Naive thymus-derived CD4-positive, alpha-beta T cell (primary cell): ENCODE measurements around the gene TSPAN13. TPM values are rescaled to one million over a fixed set of nuclear protein-coding genes. Genes with fewer than 3 reads are reported as not detected.
A peak's percentile ranks its signal among the peaks of the same experiment; 100 is the strongest.

Experiments
- ATAC-seq: fragments of 150-1000 bp; cut with Tn5 transposase; 2 replicates; pipeline ENCODE4 v1.10.0; 2021; ENCODE audit warnings: mild to moderate bottlenecking, moderate library complexity
- CTCF ChIA-PET: fragments of 350-600 bp; sonication (Branson Sonifier 250); formaldehyde crosslinking; loops from one replicate; lab custom pipeline; 2021; ENCODE audit warnings: antibody characterized with exemption; lab: Charles Lee
- POLR2A ChIA-PET: fragments of 350-600 bp; sonication (Branson Sonifier 250); formaldehyde crosslinking; loops from one replicate; lab custom pipeline; 2021; ENCODE audit warnings: antibody characterized with exemption, inconsistent platforms; lab: Charles Lee
- DNase-seq, 9 donors: peaks; one replicate each; pipeline versions ENCODE4 v3.0.0 to v3.0.0-alpha.2; 2020 to 2022; ENCODE audit warnings: mixed read lengths in 1 of 9
- H3K27ac ChIP-seq: one replicate; pipeline ENCODE4 v1.7.0; 2013; ENCODE audit warnings: mild to moderate bottlenecking, low read depth, low read length, moderate library complexity
- H3K27me3 ChIP-seq, 2 donors: one replicate each; pipeline ENCODE4 v1.7.0; 2013; ENCODE audit warnings: low read length in 2 of 2, mild to moderate bottlenecking in 2 of 2, moderate library complexity in 2 of 2; ENCODE audit not compliant: control insufficient read depth in 2 of 2, insufficient read depth in 2 of 2
- H3K36me3 ChIP-seq, 3 experiments: 1 replicate in 2 of 3; 2 replicates in 1 of 3; pipeline ENCODE4 v1.7.0; 2013; ENCODE audit warnings: low read length in 3 of 3, mild to moderate bottlenecking in 3 of 3, moderate library complexity in 1 of 3; ENCODE audit not compliant: insufficient read depth in 3 of 3, control insufficient read depth in 2 of 3
- H3K4me1 ChIP-seq, 2 donors: one replicate each; pipeline ENCODE4 v1.7.0; 2013; ENCODE audit warnings: low read length in 2 of 2, mild to moderate bottlenecking in 2 of 2, moderate library complexity in 1 of 2; ENCODE audit not compliant: control insufficient read depth in 2 of 2, insufficient read depth in 2 of 2
- H3K4me3 ChIP-seq: 2 replicates; pipeline ENCODE4 v1.7.0; 2013; ENCODE audit warnings: mild to moderate bottlenecking, low read length
- H3K9me3 ChIP-seq, 3 experiments: 1 replicate in 2 of 3; 2 replicates in 1 of 3; pipeline ENCODE4 v1.7.0; 2013; ENCODE audit warnings: low read length in 3 of 3; ENCODE audit not compliant: control insufficient read depth in 2 of 3
- H3K27ac Mint-ChIP-seq, 9 donors: one replicate each; pipeline ENCODE4 v1.8.0; 2020 to 2022; ENCODE audit warnings: mixed read lengths in 9 of 9, mild to moderate bottlenecking in 8 of 9, moderate library complexity in 5 of 9, inconsistent platforms in 2 of 9
- H3K27me3 Mint-ChIP-seq, 5 donors: one replicate each; pipeline ENCODE4 v1.8.0; 2021 to 2022; ENCODE audit warnings: mixed read lengths in 5 of 5, mild to moderate bottlenecking in 1 of 5
- H3K36me3 Mint-ChIP-seq, 5 donors: one replicate each; pipeline ENCODE4 v1.8.0; 2020 to 2022; ENCODE audit warnings: mixed read lengths in 5 of 5, mild to moderate bottlenecking in 3 of 5, inconsistent platforms in 1 of 5
- H3K4me1 Mint-ChIP-seq, 7 donors: one replicate each; pipeline ENCODE4 v1.8.0; 2020 to 2022; ENCODE audit warnings: mixed read lengths in 7 of 7, mild to moderate bottlenecking in 3 of 7, inconsistent platforms in 1 of 7
- H3K4me3 Mint-ChIP-seq, 10 donors: one replicate each; pipeline ENCODE4 v1.8.0; 2020 to 2022; ENCODE audit warnings: mild to moderate bottlenecking in 10 of 10, mixed read lengths in 10 of 10, moderate library complexity in 6 of 10, inconsistent platforms in 2 of 10
- H3K9me3 Mint-ChIP-seq, 11 donors: one replicate each; pipeline ENCODE4 v1.8.0; 2020 to 2022; ENCODE audit warnings: mixed read lengths in 11 of 11, mild to moderate bottlenecking in 4 of 11, inconsistent platforms in 1 of 11, moderate library complexity in 1 of 11
- intact Hi-C, 2 donors: fragments of 100-400 bp; cut with micrococcal nuclease; formaldehyde crosslinking; loops; one replicate each; pipeline ENCODE4 v1.15.1; 2023
- polyA plus RNA-seq, 2 donors: library from polyadenylated mRNA; unstranded; fragments of 300-500 nt; fragmentation: Illumina TruSeq; gene quantifications; one replicate each; pipeline ENCODE4 v1.2.3, GENCODE V29; 2021
- total RNA-seq, 6 experiments: library from RNA in 5 of 6; stranded (reverse) in 5 of 6; gene quantifications; 1 replicate in 5 of 6; 2 replicates in 1 of 6; pipeline ENCODE4 v1.2.3 and lab custom pipeline; 2021 to 2026

The TSPAN13 gene
- total and polyA plus RNA-seq, 7 experiments from 2014 or later = 0.17 to 2.5 (median 0.53) TPM; not detected in 3

DNA sequence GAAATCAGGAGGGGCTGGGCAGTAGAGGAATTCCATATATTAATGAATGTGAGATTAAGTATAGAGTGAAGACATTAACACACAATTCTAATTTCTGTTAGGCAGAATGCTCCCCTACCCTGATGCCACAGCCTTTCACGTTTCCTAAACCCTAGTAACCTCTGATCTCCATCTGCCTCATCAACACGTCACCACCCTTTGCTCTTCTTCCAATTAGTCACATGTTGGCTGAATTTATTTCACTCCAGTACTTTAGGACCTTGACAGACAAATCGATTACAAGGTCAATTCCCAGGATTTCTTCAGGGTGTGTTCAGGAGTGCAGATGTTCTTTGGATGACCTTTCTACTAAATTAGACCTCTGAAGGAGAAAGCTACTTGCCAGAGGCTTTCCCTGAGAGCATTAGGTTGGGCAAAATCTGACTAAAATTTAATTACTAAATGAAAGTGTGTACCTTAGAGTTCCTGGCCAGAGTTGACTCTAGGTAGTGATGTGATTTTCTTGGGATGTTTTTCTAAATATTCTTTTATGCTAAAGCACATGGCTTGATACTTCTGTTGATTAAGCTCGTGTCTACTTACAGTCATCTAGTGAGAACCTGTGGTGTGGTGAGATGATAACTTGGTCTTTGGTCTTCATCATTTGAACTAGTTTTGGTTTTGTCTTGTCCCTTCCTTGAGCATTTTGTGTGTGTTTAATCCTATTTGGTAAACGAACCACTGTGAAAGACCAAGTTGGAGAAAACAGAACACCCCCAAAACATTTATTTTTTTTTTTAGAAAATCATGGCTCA, 38.5 kb downstream of the TSPAN13 start:
- DNase-seq (no peak), ATAC-seq (no peak)
- H3K36me3 Mint-ChIP-seq = no peaks in the 10 kb centered on the region
- Histone ChIP-seq H3K27me3 (peaks cover 0 to 2% of the 10 kb centered on the region in 2 donors), H3K36me3 (no peaks in the 10 kb centered on the region), H3K4me3 (no peak overlapping the region), H3K27ac (no peak overlapping the region), H3K9me3 (no peaks in the 10 kb centered on the region), H3K4me1 (no peaks in the 10 kb centered on the region)
- no peaks in the 10 kb centered on the region for H3K9me3 Mint-ChIP-seq
- H3K27ac Mint-ChIP-seq = no peak overlapping the region
- peaks cover 3 to 15% (median 5%) of the 10 kb centered on the region in 5 donors for H3K27me3 Mint-ChIP-seq
- H3K4me1 Mint-ChIP-seq = no peaks in the 10 kb centered on the region
- intact Hi-C loops = no loop called here
- no peak overlapping the region for H3K4me3 Mint-ChIP-seq
- CTCF ChIA-PET = no interaction called here
- POLR2A ChIA-PET = no interaction called here

DNA sequence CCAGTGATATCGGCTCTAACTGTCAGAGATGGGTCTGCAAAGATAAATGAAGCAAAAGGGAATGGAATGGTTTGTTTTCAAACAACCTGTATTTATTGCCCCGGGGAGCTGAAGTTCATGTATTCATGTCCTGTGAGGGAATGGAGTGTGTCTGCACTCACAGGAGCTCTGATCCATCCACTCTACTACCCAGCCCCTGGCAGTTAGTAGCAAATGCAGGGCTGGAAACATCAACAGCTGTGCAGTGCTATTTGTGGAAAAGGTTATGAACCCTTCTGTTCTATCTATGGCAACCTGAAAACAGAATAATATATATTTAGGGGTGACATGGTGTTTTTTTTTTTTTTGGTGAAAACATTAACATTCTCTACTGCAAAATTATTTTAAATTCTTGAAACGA, 41.4 kb downstream of the TSPAN13 start:
- H3K36me3 Mint-ChIP-seq = no peaks in the 10 kb centered on the region
- no peak overlapping the region for H3K27ac Mint-ChIP-seq
- H3K9me3 Mint-ChIP-seq = no peaks in the 10 kb centered on the region
- Histone ChIP-seq H3K4me3 (no peak overlapping the region), H3K9me3 (no peaks in the 10 kb centered on the region), H3K36me3 (no peaks in the 10 kb centered on the region), H3K4me1 (no peaks in the 10 kb centered on the region), H3K27me3 (peaks cover 0 to 2% of the 10 kb centered on the region in 2 donors), H3K27ac (no peak overlapping the region)
- no peak for ATAC-seq
- H3K4me1 Mint-ChIP-seq = no peaks in the 10 kb centered on the region
- CTCF ChIA-PET = no interaction called here
- DNase-seq = no peak
- intact Hi-C loops = no loop called here
- no peak overlapping the region for H3K4me3 Mint-ChIP-seq
- peaks cover 3 to 15% (median 5%) of the 10 kb centered on the region in 5 donors for H3K27me3 Mint-ChIP-seq
- POLR2A ChIA-PET = no interaction called here

DNA sequence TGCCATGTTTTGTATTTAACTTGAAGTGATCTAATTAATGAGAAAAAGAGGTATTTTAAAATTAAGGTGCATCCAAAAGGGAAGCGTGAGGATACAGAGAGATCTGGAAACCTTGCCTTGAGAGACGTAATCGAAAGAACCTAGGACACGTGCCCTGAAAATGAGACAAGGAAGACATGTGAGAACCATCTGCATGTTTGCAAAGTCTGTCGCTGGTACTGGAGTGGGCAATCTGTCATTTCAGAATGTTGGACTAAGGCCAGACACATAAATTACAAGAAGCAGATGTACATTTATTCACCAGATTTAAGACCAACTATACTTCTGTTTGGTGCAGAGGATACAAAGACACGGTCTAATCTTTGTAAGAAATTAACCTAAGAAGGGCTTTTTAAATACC, 42.1 kb downstream of the TSPAN13 start:
- CTCF ChIA-PET = no interaction called here
- intact Hi-C loops = no loop called here
- no peak for ATAC-seq

DNA sequence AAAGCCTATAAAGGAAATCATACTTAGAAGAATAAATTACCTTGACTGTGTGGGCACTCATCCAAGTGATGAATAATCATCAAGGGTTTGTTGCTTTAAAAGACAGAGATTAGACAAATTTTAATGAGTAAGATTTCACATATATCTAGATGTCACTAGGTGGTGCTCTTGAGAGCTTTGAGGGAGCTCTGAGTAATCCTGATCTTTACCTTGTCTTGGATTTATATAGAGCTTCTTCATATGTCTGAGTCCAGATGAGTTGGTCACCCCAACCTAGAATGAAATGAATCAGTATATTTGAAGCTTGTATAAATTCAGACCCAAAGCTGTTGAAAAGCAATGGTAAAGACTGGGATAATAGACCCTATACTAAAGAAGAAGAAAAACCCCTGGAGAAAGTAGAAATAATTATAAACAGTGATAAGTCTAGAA, 47.6 kb downstream of the TSPAN13 start:
- no peak overlapping the region for H3K4me3 ChIP-seq
- intact Hi-C loops = loop anchor here (1.0 kb wide), 1 partner anchor 117 kb away; no protein-coding TSS in a partner anchor
- no peaks in the 10 kb centered on the region for H3K27me3 ChIP-seq
- Mint-ChIP-seq H3K4me3 (no peak overlapping the region), H3K36me3 (no peaks in the 10 kb centered on the region), H3K4me1 (no peaks in the 10 kb centered on the region), H3K27ac (no peak overlapping the region), H3K27me3 (peaks cover 3 to 13% (median 4%) of the 10 kb centered on the region in 5 donors), H3K9me3 (peaks cover 0 to 1% (median 0%) of the 10 kb centered on the region in 11 donors)
- DNase-seq (no peak), ATAC-seq (peak; percentile 44)
- POLR2A ChIA-PET = no interaction called here
- no peaks in the 10 kb centered on the region for H3K36me3 ChIP-seq
- H3K4me1 ChIP-seq = no peaks in the 10 kb centered on the region
- H3K27ac ChIP-seq = no peak overlapping the region
- CTCF ChIA-PET = no interaction called here
- no peaks in the 10 kb centered on the region for H3K9me3 ChIP-seq

More for the DNA sequence above, 42.1 kb downstream of the TSPAN13 start:
- H3K9me3 Mint-ChIP-seq = no peaks in the 10 kb centered on the region
- peaks cover 0 to 2% of the 10 kb centered on the region in 2 donors for H3K27me3 ChIP-seq
- H3K4me3 Mint-ChIP-seq = no peak overlapping the region
- H3K4me1 Mint-ChIP-seq = no peaks in the 10 kb centered on the region
- no peak overlapping the region for H3K27ac ChIP-seq
- peaks cover 3 to 15% (median 5%) of the 10 kb centered on the region in 5 donors for H3K27me3 Mint-ChIP-seq
- H3K27ac Mint-ChIP-seq = no peak overlapping the region
- no peaks in the 10 kb centered on the region for H3K36me3 ChIP-seq
- POLR2A ChIA-PET = no interaction called here
- no peak overlapping the region for H3K4me3 ChIP-seq
- no peaks in the 10 kb centered on the region for H3K9me3 ChIP-seq
- no peaks in the 10 kb centered on the region for H3K4me1 ChIP-seq
- no peaks in the 10 kb centered on the region for H3K36me3 Mint-ChIP-seq
- no peak for DNase-seq

DNA sequence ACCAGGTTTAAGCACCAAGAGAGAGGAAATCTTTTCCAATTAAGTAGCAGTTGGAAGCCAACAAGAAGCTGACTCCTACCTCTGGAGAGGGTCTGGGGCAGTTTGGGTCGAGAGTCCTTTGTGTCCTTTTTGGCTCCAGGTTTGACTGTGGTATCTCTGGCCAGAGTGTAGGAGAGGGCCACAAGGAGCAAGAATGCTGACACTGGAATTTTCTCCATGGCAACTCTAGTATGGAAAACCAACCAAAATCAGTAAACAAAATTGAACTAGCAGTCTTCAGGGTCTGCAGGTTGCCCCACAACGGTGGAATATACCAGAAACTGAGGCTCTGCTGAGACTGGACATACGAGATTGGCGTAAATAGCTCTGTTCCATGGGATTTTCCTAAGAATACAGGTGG, 48.0 kb downstream of the TSPAN13 start:
- Histone ChIP-seq H3K36me3 (no peaks in the 10 kb centered on the region), H3K4me1 (no peaks in the 10 kb centered on the region), H3K4me3 (no peak overlapping the region), H3K9me3 (no peaks in the 10 kb centered on the region), H3K27ac (no peak overlapping the region), H3K27me3 (no peaks in the 10 kb centered on the region)
- DNase-seq (no peak), ATAC-seq (no peak)
- H3K4me1 Mint-ChIP-seq = no peaks in the 10 kb centered on the region
- H3K27ac Mint-ChIP-seq = no peak overlapping the region
- no peak overlapping the region for H3K4me3 Mint-ChIP-seq
- ChIA-PET POLR2A (no interaction called here), CTCF (no interaction called here)
- intact Hi-C loops = loop anchor here (1.0 kb wide), 1 partner anchor 117 kb away; no protein-coding TSS in a partner anchor
- H3K9me3 Mint-ChIP-seq = peaks cover 0 to 1% (median 0%) of the 10 kb centered on the region in 11 donors
- peaks cover 3 to 10% (median 5%) of the 10 kb centered on the region in 5 donors for H3K27me3 Mint-ChIP-seq
- H3K36me3 Mint-ChIP-seq = no peaks in the 10 kb centered on the region

DNA sequence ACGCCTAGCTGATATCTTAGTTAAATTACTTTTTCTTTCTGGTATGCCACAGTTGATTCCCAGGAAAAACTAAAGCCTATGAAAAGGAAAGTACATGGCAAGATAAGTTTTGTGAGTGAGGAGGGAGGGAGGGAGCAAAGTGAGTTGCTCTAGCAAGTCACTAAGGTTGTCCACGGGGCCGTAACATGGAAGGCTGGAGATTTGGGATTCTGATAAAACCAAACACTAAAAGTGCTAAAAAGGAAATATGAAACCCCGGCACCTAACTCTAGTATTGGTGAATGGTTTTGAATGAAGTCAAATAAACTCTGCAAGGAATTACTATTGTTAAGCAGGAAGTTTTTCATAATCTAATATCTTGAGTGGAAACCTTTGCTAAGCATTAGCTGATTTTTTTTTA, 49.6 kb downstream of the TSPAN13 start:
- Histone ChIP-seq H3K27ac (no peak overlapping the region), H3K27me3 (no peaks in the 10 kb centered on the region), H3K36me3 (no peaks in the 10 kb centered on the region), H3K4me3 (no peak overlapping the region), H3K4me1 (no peaks in the 10 kb centered on the region), H3K9me3 (no peaks in the 10 kb centered on the region)
- ChIA-PET POLR2A (no interaction called here), CTCF (no interaction called here)
- ATAC-seq (no peak), DNase-seq (no peak)
- Mint-ChIP-seq H3K9me3 (peaks cover 0 to 1% (median 0%) of the 10 kb centered on the region in 11 donors), H3K27ac (no peak overlapping the region), H3K36me3 (no peaks in the 10 kb centered on the region), H3K4me3 (no peak overlapping the region), H3K4me1 (no peaks in the 10 kb centered on the region), H3K27me3 (peaks cover 4 to 11% (median 7%) of the 10 kb centered on the region in 5 donors)
- intact Hi-C loops = no loop called here
